Glutamatergic neuron (in vitro differentiated cells): ENCODE results near the gene TNIP3. TPM values are rescaled to one million over a fixed set of nuclear protein-coding genes. Genes with fewer than 3 reads are reported as not detected.
"Not testable (repeated sequence)": the region's sequence is repeated elsewhere in the genome, so short reads cannot be mapped to it uniquely, and the experiment has no call there.

Source experiments
- DNase-seq: peaks from one replicate; pipeline ENCODE4 v3.0.0; 2022
- H3K27ac Mint-ChIP-seq: one replicate; pipeline ENCODE4 v1.8.0; 2020; ENCODE audit warnings: mild to moderate bottlenecking, mixed read lengths, inconsistent platforms; ENCODE audit not compliant: unreplicated experiment
- H3K27me3 Mint-ChIP-seq: one replicate; pipeline ENCODE4 v1.8.0; 2020; ENCODE audit warnings: mild to moderate bottlenecking, moderate library complexity, mixed read lengths, inconsistent platforms; ENCODE audit not compliant: unreplicated experiment
- H3K36me3 Mint-ChIP-seq: one replicate; pipeline ENCODE4 v1.8.0; 2020; ENCODE audit warnings: mild to moderate bottlenecking, mixed read lengths, inconsistent platforms; ENCODE audit not compliant: unreplicated experiment
- H3K4me1 Mint-ChIP-seq: one replicate; pipeline ENCODE4 v1.8.0; 2020; ENCODE audit warnings: mild to moderate bottlenecking, low read depth, mixed read lengths, inconsistent platforms; ENCODE audit not compliant: unreplicated experiment
- H3K4me3 Mint-ChIP-seq: one replicate; pipeline ENCODE4 v1.8.0; 2020; ENCODE audit warnings: mild to moderate bottlenecking, mixed read lengths, inconsistent platforms; ENCODE audit not compliant: unreplicated experiment
- H3K9me3 Mint-ChIP-seq: one replicate; pipeline ENCODE4 v1.8.0; 2020; ENCODE audit warnings: mild to moderate bottlenecking, moderate library complexity, mixed read lengths, inconsistent platforms; ENCODE audit not compliant: unreplicated experiment
- CTCF ChIP-seq: fragments of 200-600 bp; sonication (generic); IDR thresholded peaks from one replicate; pipeline ENCODE4 v1.5.0; 2021; ENCODE audit not compliant: partially characterized antibody, unreplicated experiment
- total RNA-seq: library from RNA; stranded (reverse); fragmentation: NEBNext Ultra II Directional; extraction: Animal tissue kit (Norgen Biotek cat#: 25700); gene quantifications from one replicate; pipeline ENCODE4 v1.2.1, GENCODE V29; 2021; ENCODE audit not compliant: unreplicated experiment

The TNIP3 gene
- total RNA-seq, 1 donor from 2014 or later: not detected

- no peak for TF ChIP-seq CTCF
- Mint-ChIP-seq H3K4me1 (no peaks in the 10 kb centered on the region), H3K36me3 (no peaks in the 10 kb centered on the region), H3K27ac (no peak overlapping the region), H3K4me3 (no peak overlapping the region), H3K27me3 (no peaks in the 10 kb centered on the region), H3K9me3 (no peaks in the 10 kb centered on the region)
- no peak for DNase-seq
Measured at GRCh38 chr4:121180558-121180957, 16.4 kb upstream of the TNIP3 start.

GRCh38 chr4:121177246-121178137 lies 13.4 kb upstream of the TNIP3 start:
- H3K4me3 Mint-ChIP-seq: no peak overlapping the region
- no peak overlapping the region for H3K27ac Mint-ChIP-seq
- H3K9me3 Mint-ChIP-seq: no peaks in the 10 kb centered on the region
- no peak for TF ChIP-seq CTCF
- no peaks in the 10 kb centered on the region for H3K36me3 Mint-ChIP-seq
- H3K4me1 Mint-ChIP-seq: no peaks in the 10 kb centered on the region
- no peak for DNase-seq
- H3K27me3 Mint-ChIP-seq: no peaks in the 10 kb centered on the region

GRCh38 chr4:121176082-121176934 lies 12.2 kb upstream of the TNIP3 start:
- no peak for DNase-seq
- Mint-ChIP-seq H3K4me3 (no peak overlapping the region), H3K27me3 (no peaks in the 10 kb centered on the region), H3K36me3 (no peaks in the 10 kb centered on the region), H3K27ac (no peak overlapping the region), H3K9me3 (no peaks in the 10 kb centered on the region), H3K4me1 (no peaks in the 10 kb centered on the region)
- TF ChIP-seq CTCF: no peak

- H3K27ac Mint-ChIP-seq, H3K4me1 Mint-ChIP-seq: not testable (repeated sequence)
Measured at GRCh38 chr4:121171477-121171876, 7.4 kb upstream of the TNIP3 start.

GRCh38 chr4:121168446-121169281 lies 4.5 kb upstream of the TNIP3 start:
- no peaks in the 10 kb centered on the region for H3K9me3 Mint-ChIP-seq
- H3K27ac Mint-ChIP-seq: no peak overlapping the region
- no peaks in the 10 kb centered on the region for H3K36me3 Mint-ChIP-seq
- no peaks in the 10 kb centered on the region for H3K4me1 Mint-ChIP-seq
- no peak overlapping the region for H3K4me3 Mint-ChIP-seq
- DNase-seq: no peak
- no peak for TF ChIP-seq CTCF
- H3K27me3 Mint-ChIP-seq: no peaks in the 10 kb centered on the region

More at GRCh38 chr4:121171477-121171876, 7.4 kb upstream of the TNIP3 start:
- H3K9me3 Mint-ChIP-seq, H3K27me3 Mint-ChIP-seq, H3K4me3 Mint-ChIP-seq, H3K36me3 Mint-ChIP-seq, DNase-seq: not testable (repeated sequence)
